NCI-H446 (cell line): Measurements from ENCODE around the gene NRCAM.

Experiments used
- DNase-seq, 2 experiments: peaks; one replicate each; lab custom pipeline; 2025; lab: John Stamatoyannopoulos, UW

The NRCAM gene

DNA sequence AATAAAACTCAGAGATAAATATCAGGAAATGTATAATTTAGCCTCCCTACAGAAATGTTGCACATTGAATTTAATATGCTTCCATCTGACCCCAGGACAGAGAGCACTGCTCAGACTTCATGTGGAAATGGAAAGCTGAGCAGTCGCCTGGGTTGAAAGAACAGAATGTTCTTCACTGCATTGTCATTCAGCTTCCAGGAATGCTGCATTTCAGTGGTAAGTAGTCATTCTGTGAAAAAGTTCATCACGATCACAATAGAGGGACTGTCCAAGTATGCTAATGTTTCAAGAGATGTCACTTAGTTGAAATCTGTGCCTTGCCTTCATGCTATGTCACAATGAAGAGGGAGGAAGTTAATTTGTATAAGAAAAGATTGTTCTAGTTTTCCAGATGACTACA, 147.3 kb downstream of the NRCAM start:
- DNase-seq = no peak

GRCh38 chr7:108308276-108308675, 148.0 kb downstream of the NRCAM start:
- no peak for DNase-seq

GRCh38 chr7:108307595-108307994, 148.6 kb downstream of the NRCAM start:
- DNase-seq = no peak

DNA sequence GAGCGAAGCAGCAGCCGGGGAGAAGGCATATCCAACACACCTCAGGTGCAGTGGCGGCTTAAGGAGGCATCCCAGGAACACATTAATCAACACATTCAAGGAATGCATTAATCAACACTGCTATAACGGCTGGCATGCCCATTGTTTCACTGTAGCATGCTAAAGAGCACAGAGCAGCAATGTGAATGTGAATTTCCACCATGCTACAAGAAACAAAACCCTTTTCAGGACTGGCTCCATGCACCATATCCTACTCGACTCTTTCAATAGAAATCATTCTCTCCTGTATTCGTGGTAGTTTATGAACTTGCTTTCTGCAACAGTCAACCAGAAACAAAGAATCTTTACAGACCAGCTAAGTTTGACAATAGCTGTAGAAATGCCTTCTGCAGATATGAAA, 149.0 kb downstream of the NRCAM start:
- DNase-seq = no peak

- no peak for DNase-seq
These were observed 152.9 kb downstream of the NRCAM start for GRCh38 chr7:108303332-108303731.

DNA sequence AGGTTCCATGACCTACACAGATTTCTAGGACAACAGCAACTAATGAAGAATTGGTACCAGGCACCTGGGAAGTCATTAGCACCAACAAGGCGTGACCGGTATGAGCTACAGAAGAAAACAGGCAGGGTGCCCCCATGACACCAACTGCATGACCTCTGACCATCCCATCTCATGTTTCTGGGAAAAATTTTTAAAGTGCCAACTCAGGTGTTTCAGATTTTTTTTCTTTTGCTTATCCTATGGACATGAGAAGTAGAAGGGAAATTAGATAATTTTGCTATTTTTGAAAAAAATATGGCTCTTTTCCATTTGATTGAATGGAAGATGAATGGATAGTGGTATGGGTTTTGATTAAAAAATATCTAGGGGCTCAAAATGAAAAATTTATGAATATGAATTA, 154.8 kb downstream of the NRCAM start:
- DNase-seq = no peak

- DNase-seq = no peak
These were observed 156.8 kb downstream of the NRCAM start for GRCh38 chr7:108299251-108299973.

GRCh38 chr7:108296911-108297310, 159.3 kb downstream of the NRCAM start:
- DNase-seq = no peak

- peak in 1 of 2 experiments; percentile 15 for DNase-seq
These were observed 161.6 kb downstream of the NRCAM start for GRCh38 chr7:108294595-108294994.

GRCh38 chr7:108293149-108293612, 163.1 kb downstream of the NRCAM start:
- DNase-seq = no peak

- DNase-seq = no peak
These were observed 163.7 kb downstream of the NRCAM start for GRCh38 chr7:108292541-108292940.

GRCh38 chr7:108291791-108292440, 164.3 kb downstream of the NRCAM start:
- DNase-seq = peak in 1 of 2 experiments; percentile 18

DNA sequence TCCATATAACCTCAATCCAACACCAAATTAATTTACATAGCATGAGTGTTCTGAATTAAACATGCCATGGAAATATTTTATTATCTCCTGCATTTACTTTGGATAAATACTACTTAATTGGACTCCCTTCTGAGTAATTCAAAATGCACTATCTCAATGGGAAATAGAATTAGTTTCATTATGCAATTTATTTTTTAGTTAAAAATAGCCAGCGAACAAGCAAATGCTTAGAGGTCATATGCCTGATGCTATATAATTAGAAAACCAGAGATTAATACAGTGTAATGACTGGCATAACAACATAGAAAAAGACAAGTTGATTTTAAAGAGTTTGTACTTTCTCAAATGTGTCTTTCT, 165.1 kb downstream of the NRCAM start:
- DNase-seq = no peak

DNA sequence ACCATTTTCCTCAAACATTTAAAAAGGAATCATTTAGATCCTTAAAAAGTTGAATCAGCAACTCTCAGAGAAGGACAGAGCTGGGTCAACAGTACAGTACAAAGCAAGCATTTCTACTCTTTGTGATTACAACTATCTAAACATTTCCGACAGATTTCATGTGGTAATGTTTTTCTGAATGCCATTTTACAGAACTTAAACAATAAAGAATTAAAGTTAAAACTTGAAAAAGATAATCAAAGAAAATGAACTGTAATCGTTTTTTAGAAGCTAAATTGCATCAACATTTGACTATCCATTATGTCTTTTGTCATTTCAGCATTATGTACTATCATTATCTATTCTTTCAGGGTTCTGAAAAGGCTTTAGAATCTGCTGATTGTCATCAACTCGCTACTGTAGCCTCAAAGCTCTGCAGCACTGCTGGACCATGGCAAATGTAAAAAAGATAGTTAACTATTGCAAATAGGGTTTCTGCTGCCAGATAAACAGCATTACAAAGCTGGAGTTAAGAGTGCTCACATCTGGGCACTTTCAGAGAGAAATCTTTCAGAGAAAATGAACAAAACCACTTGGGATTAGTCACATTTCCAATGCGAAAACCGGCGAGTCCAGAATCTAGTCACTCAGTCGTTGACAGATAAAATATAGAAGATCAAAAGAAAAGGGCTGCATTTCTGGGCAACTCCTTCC, 165.6 kb downstream of the NRCAM start:
- no peak for DNase-seq

DNA sequence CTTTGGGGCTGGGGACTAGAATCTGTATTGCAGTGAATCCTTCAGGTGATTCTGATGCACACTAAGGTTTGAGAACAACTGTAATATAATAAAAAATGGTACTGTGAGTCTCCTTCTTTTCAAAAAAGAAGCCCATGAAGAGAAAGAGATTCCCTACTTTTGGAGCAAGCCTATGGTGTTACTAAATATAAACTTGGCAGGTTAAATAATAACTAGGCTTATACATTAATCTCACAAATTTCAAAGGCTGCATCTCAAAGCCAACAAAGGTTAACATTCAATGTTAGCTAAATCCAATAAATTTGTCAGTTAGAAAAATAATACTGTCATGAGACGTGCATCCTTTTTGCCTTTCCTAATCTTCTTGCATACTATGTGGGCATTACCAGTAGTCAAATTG, 166.4 kb downstream of the NRCAM start:
- DNase-seq = no peak

GRCh38 chr7:108287857-108288256, 168.4 kb downstream of the NRCAM start:
- DNase-seq = no peak

- DNase-seq = no peak
These were observed 169.8 kb downstream of the NRCAM start for GRCh38 chr7:108286290-108286904.

DNA sequence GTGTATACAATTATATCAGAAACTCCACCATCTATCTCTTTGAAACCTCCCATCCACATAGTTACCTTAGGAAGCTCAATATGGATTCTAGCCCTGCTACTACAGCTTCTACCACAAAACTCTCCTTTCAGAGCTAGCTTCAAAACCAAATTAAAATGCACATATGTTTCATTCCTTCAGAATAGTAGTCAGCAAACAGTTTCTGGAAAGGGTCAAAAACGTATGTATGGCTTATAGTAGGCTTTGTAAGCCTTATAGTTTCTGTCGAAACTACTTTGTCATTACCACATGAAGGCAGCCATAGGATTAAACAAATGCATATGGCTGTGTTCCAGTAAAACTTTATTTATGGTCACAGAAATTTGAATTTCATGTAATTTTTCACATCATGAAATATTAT, 170.5 kb downstream of the NRCAM start:
- no peak for DNase-seq

DNA sequence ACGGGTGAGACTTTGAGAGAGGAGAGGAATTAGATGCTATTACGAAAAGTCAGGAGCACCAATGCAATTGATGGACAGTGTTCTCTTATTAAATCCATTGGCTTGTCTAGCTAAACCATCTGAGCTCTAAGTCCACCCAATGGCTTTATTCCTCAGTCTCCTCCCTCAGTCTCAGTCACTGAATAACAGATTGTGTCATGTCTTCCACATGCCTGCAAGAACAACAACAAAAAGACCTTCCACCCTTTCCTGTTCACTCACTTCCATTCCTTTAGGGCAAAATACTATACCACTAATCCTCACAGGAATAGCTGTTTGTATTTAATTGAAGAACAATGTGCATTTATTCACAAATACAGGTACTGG, 171.2 kb downstream of the NRCAM start:
- DNase-seq = no peak

- DNase-seq = no peak
These were observed 171.8 kb downstream of the NRCAM start for GRCh38 chr7:108284349-108285002.

GRCh38 chr7:108283252-108283651, 173.0 kb downstream of the NRCAM start:
- no peak for DNase-seq

DNA sequence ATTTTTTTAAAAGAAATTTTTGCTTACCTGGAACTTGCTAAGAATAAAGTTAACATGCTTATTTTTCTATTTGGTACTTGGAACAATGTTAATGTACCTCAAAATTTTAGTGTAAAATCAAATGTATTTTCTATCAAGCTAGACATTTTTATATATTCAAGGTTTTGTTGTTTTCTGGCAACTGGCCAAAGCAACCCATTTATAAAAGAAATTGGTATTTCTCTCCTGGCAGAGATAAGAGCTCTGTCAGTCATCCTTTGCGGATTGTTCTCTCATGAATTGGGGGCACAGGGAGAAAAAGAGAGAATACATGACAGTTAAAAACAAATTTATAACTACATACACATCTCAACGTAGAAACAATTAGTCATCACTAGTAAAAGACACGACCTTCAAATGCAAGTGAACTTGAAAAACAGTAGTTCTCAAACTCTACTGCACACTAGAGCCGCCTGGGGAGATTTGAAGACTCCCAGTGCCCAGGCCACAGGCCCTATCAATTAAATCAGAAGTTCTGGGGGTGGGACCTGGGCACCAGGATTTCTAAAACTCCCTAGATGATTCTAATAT, 173.7 kb downstream of the NRCAM start:
- no peak for DNase-seq
